Thyroid gland (tissue), 4 donors: Measurements from ENCODE around the gene SRSF2. TPM values are rescaled to one million over a fixed set of nuclear protein-coding genes. Genes with fewer than 3 reads are reported as not detected.
"Not testable (repeated sequence)": the region's sequence is repeated elsewhere in the genome, so short reads cannot be mapped to it uniquely, and the experiment has no call there.

Experiments used
- DNase-seq, 2 donors: peaks; one replicate each; pipeline ENCODE4 v3.0.0-alpha.2; 2019
- H3K27ac ChIP-seq, 3 donors: fragments of 200-600 bp; sonication (generic); 1 replicate in 2 of 3; 2 replicates in 1 of 3; pipeline ENCODE4 v1.5.1; 2016 to 2019; ENCODE audit warnings: mild to moderate bottlenecking in 1 of 3, moderate library complexity in 1 of 3
- H3K27me3 ChIP-seq: fragments of 200-600 bp; sonication (generic); one replicate; pipeline ENCODE4 v1.5.1; 2019
- H3K36me3 ChIP-seq, 2 donors: fragments of 200-600 bp; sonication (generic); one replicate each; pipeline ENCODE4 v1.5.1; 2016 to 2019
- H3K4me1 ChIP-seq, 2 donors: fragments of 200-600 bp; sonication (generic); one replicate each; pipeline ENCODE4 v1.5.1; 2017 to 2019
- H3K4me3 ChIP-seq, 3 donors: fragments of 200-600 bp; sonication (generic); replicated peaks in 1 of 3; 1 replicate in 2 of 3; 2 replicates in 1 of 3; pipeline ENCODE4 v1.5.1; 2016; ENCODE audit warnings: mild to moderate bottlenecking in 1 of 3
- H3K9me3 ChIP-seq: fragments of 200-600 bp; sonication (generic); one replicate; pipeline ENCODE4 v1.5.1; 2017
- CTCF ChIP-seq, 6 experiments: fragments of 200-600 bp in 3 of 6; fragments of 450-650 bp in 3 of 6; sonication (generic) in 3 of 6; IDR thresholded peaks; one replicate each; pipeline ENCODE4 v1.5.1; 2016 to 2019; ENCODE audit warnings: antibody characterized with exemption in 6 of 6, mild to moderate bottlenecking in 2 of 6, inconsistent platforms in 1 of 6, moderate library complexity in 1 of 6
- POLR2A ChIP-seq, 2 donors: fragments of 450-650 bp; IDR thresholded peaks; one replicate each; pipeline ENCODE4 v1.6.1; 2017; ENCODE audit warnings: antibody characterized with exemption in 2 of 2, mild to moderate bottlenecking in 2 of 2, moderate library complexity in 1 of 2
- WGBS, 2 donors: methylation state at CpG; one replicate each; pipeline ENCODE4 v1.1.5; 2017; 5-methylcytosine and 5-hydroxymethylcytosine counted together
- intact Hi-C: fragments of 100-400 bp; cut with DNase I; formaldehyde crosslinking; loops from one replicate; pipeline ENCODE4 v1.15.1; 2023
- total RNA-seq, 4 donors: library from RNA; depleted of rRNA; stranded (reverse); fragments of >200 nt; gene quantifications; one replicate each; pipeline ENCODE4 v1.2.3, GENCODE V29; 2016

The SRSF2 gene
- total RNA-seq, 4 donors from 2014 or later, result 269 to 614 (median 400) TPM

- no peak overlapping the region for H3K4me3 ChIP-seq
- TF ChIP-seq CTCF (IDR thresholded peaks at IDR 0.05) (peak; percentile 71 to 84 (median 78)), POLR2A (IDR thresholded peaks at IDR 0.05) (no peak)
- intact Hi-C loops, result loop anchor here (5.0 to 10.0 kb wide), 3 partner anchors 90 to 193 kb away; no protein-coding TSS in a partner anchor
- H3K36me3 ChIP-seq, result peaks cover 36 to 45% of the 10 kb centered on the region in 2 donors
- peak; percentile 85 to 90 for DNase-seq
- 23 to 28% methylated on average over 4 of the region's 4 CpGs for WGBS, 2 donors
- H3K27ac ChIP-seq, result peak overlapping the region; percentile 6 to 47 (median 11)
- H3K4me1 ChIP-seq, result peaks cover 8 to 31% of the 10 kb centered on the region in 2 donors
- no peaks in the 10 kb centered on the region for H3K9me3 ChIP-seq
- no peaks in the 10 kb centered on the region for H3K27me3 ChIP-seq
Observed at GRCh38 chr17:76714822-76715495, 22.2 kb downstream of the SRSF2 start.

GRCh38 chr17:76714336-76714735, 22.8 kb downstream of the SRSF2 start:
- Histone ChIP-seq H3K4me1 (peaks cover 11 to 31% of the 10 kb centered on the region in 2 donors), H3K36me3 (peaks cover 30 to 39% of the 10 kb centered on the region in 2 donors)
- no peak for DNase-seq

GRCh38 chr17:76713765-76714164, 23.4 kb downstream of the SRSF2 start:
- H3K27ac ChIP-seq, result no peak overlapping the region
- WGBS, 2 donors, result 93 to 97% methylated on average over 7 of the region's 7 CpGs
- intact Hi-C loops, result loop anchor here (10.0 kb wide), 2 partner anchors 89 to 159 kb away; no protein-coding TSS in a partner anchor

More at GRCh38 chr17:76714336-76714735, 22.8 kb downstream of the SRSF2 start:
- intact Hi-C loops, result loop anchor here (10.0 kb wide), 2 partner anchors 90 to 160 kb away; no protein-coding TSS in a partner anchor
- H3K27me3 ChIP-seq, result no peaks in the 10 kb centered on the region
- H3K9me3 ChIP-seq, result no peaks in the 10 kb centered on the region
- H3K4me3 ChIP-seq, result no peak overlapping the region
- TF ChIP-seq POLR2A (IDR thresholded peaks at IDR 0.05) (no peak), CTCF (IDR thresholded peaks at IDR 0.05) (no peak)
- WGBS, 2 donors, result 65 to 76% methylated on average over 5 of the region's 5 CpGs
- H3K27ac ChIP-seq, result peak overlapping the region in 2 of 3 donors; percentile 6 to 47

GRCh38 chr17:76712321-76712720, 24.8 kb downstream of the SRSF2 start:
- intact Hi-C loops, result loop anchor here (10.0 kb wide), 2 partner anchors 88 to 158 kb away; no protein-coding TSS in a partner anchor
- not testable (repeated sequence) for H3K27me3 ChIP-seq, H3K4me3 ChIP-seq, DNase-seq, H3K27ac ChIP-seq, H3K9me3 ChIP-seq
- WGBS, 2 donors, result 74 to 79% methylated on average over 7 of the region's 7 CpGs
- Histone ChIP-seq H3K36me3 (peaks cover 10 to 19% of the 10 kb centered on the region in 2 donors), H3K4me1 (peaks cover 30 to 49% of the 10 kb centered on the region in 2 donors)

More at GRCh38 chr17:76713765-76714164, 23.4 kb downstream of the SRSF2 start:
- H3K36me3 ChIP-seq, result peaks cover 24 to 33% of the 10 kb centered on the region in 2 donors
- H3K4me3 ChIP-seq, result no peak overlapping the region
- no peaks in the 10 kb centered on the region for H3K9me3 ChIP-seq
- no peak for DNase-seq
- peaks cover 16 to 35% of the 10 kb centered on the region in 2 donors for H3K4me1 ChIP-seq
- no peaks in the 10 kb centered on the region for H3K27me3 ChIP-seq
- no peak for TF ChIP-seq POLR2A (IDR thresholded peaks at IDR 0.05)
- no peak for TF ChIP-seq CTCF (IDR thresholded peaks at IDR 0.05)

- peaks cover 30 to 51% of the 10 kb centered on the region in 2 donors for H3K4me1 ChIP-seq
- TF ChIP-seq CTCF (IDR thresholded peaks at IDR 0.05) (no peak), POLR2A (IDR thresholded peaks at IDR 0.05) (peak in 1 of 2 donors; percentile 30)
- H3K4me3 ChIP-seq, result peak within 1 kb of the TSS; percentile 21 to 47 (median 45)
- H3K36me3 ChIP-seq, result peaks cover 0 to 7% of the 10 kb centered on the region in 2 donors
- intact Hi-C loops, result loop anchor here (10.0 kb wide), 2 partner anchors 86 to 156 kb away; no protein-coding TSS in a partner anchor
- DNase-seq, result peak; percentile 82 to 83
- peak within 1 kb of the TSS; percentile 97 to 98 (median 98) for H3K27ac ChIP-seq
- H3K9me3 ChIP-seq, result no peaks in the 10 kb centered on the region
- no peaks in the 10 kb centered on the region for H3K27me3 ChIP-seq
- WGBS, 2 donors, result 14 to 16% methylated on average over 14 to 17 of the region's 56 CpGs
Observed at GRCh38 chr17:76710863-76711611, 26.1 kb downstream of the SRSF2 start, which contains the start of gene MXRA7. MXRA7 (minus strand) TSS chr17:76710965; CDS start chr17:76710946, 19 bp downstream.
